MM.1S (cell line): ENCODE data around the gene ALLC.

Experiments used
- DNase-seq: peaks from one replicate; pipeline ENCODE4 v3.0.0-alpha.2; 2015
- H2AFZ ChIP-seq: fragments of 300-600 bp; sonication (generic); 2 replicates; pipeline ENCODE4 v1.6.0; 2016; ENCODE audit warnings: antibody characterized with exemption, low read length
- H3F3A ChIP-seq: fragments of 300-600 bp; sonication (generic); 2 replicates; pipeline ENCODE4 v1.6.1; 2016; ENCODE audit warnings: mild to moderate bottlenecking, antibody characterized with exemption, low read length, moderate library complexity, mixed read lengths; ENCODE audit not compliant: insufficient read depth
- H3K27ac ChIP-seq: fragments of 300-600 bp; sonication (generic); 2 replicates; pipeline ENCODE4 v1.5.1; 2016; ENCODE audit warnings: mild to moderate bottlenecking, low read length
- H3K27me3 ChIP-seq: fragments of 300-600 bp; sonication (generic); replicated peaks from 2 replicates; pipeline ENCODE4 v1.6.0; 2016; ENCODE audit warnings: low read length; ENCODE audit not compliant: insufficient read depth
- H3K36me3 ChIP-seq: fragments of 300-600 bp; sonication (generic); replicated peaks from 2 replicates; pipeline ENCODE4 v1.6.1; 2016; ENCODE audit warnings: mild to moderate bottlenecking, low read length, mixed read lengths; ENCODE audit not compliant: insufficient read depth
- H3K4me1 ChIP-seq: fragments of 300-600 bp; sonication (generic); 2 replicates; pipeline ENCODE4 v1.6.1; 2016; ENCODE audit warnings: low read length, mixed read lengths
- H3K4me2 ChIP-seq: fragments of 300-600 bp; sonication (generic); 2 replicates; pipeline ENCODE4 v1.6.0; 2016; ENCODE audit warnings: low read depth, low read length
- H3K4me3 ChIP-seq: fragments of 300-600 bp; sonication (generic); 2 replicates; pipeline ENCODE4 v1.5.1; 2016; ENCODE audit warnings: low read length, mixed read lengths
- H3K79me2 ChIP-seq: fragments of 300-600 bp; sonication (generic); 2 replicates; pipeline ENCODE4 v1.6.1; 2016; ENCODE audit warnings: mixed run types, low read length, mixed read lengths
- H3K9ac ChIP-seq: fragments of 300-600 bp; sonication (generic); 2 replicates; pipeline ENCODE4 v1.6.1; 2016; ENCODE audit warnings: low read length, mixed read lengths
- H3K9me2 ChIP-seq: fragments of 300-600 bp; sonication (generic); replicated peaks from 2 replicates; pipeline ENCODE4 v1.6.1; 2016; ENCODE audit warnings: mild to moderate bottlenecking, low read length, mixed read lengths; ENCODE audit not compliant: insufficient read depth
- H3K9me3 ChIP-seq: fragments of 300-600 bp; sonication (generic); replicated peaks from 2 replicates; pipeline ENCODE4 v1.6.1; 2016; ENCODE audit warnings: mild to moderate bottlenecking, low read length, mixed read lengths; ENCODE audit not compliant: insufficient read depth
- H4K20me1 ChIP-seq: fragments of 300-600 bp; sonication (generic); 2 replicates; pipeline ENCODE4 v1.6.1; 2016; ENCODE audit warnings: mild to moderate bottlenecking, low read length, moderate library complexity, mixed read lengths; ENCODE audit not compliant: insufficient read depth
- CTCF ChIP-seq: fragments of 300-600 bp; sonication (generic); IDR thresholded peaks from 2 replicates; pipeline ENCODE4 v1.5.1; 2016; ENCODE audit warnings: antibody characterized with exemption, low read length, mixed read lengths
- EZH2 ChIP-seq: fragments of 300-600 bp; sonication (generic); optimal IDR thresholded peaks from 2 replicates; pipeline ENCODE3; 2017; ENCODE audit warnings: low read depth, mild to moderate bottlenecking, antibody characterized with exemption, low read length, mixed read lengths
- EZH2phosphoT487 ChIP-seq: fragments of 300-600 bp; sonication (generic); IDR thresholded peaks from 2 replicates; pipeline ENCODE4 v1.6.1; 2018; ENCODE audit warnings: antibody characterized with exemption, low read length

The ALLC gene

GRCh38 chr2:3677436-3677835 lies 19.4 kb downstream of the ALLC start:
- no peaks in the 10 kb centered on the region for H3K4me1 ChIP-seq
- no peak for TF ChIP-seq CTCF
- no peak for TF ChIP-seq EZH2
- TF ChIP-seq EZH2phosphoT487 = no peak
- H3K4me3 ChIP-seq = no peak overlapping the region
- H4K20me1 ChIP-seq = no peaks in the 10 kb centered on the region
- no peak overlapping the region for H2AFZ ChIP-seq
- H3K9me3 ChIP-seq = no peaks in the 10 kb centered on the region
- no peaks in the 10 kb centered on the region for H3K36me3 ChIP-seq
- H3F3A ChIP-seq = no peaks in the 10 kb centered on the region
- no peaks in the 10 kb centered on the region for H3K79me2 ChIP-seq
- no peak overlapping the region for H3K27ac ChIP-seq
- no peaks in the 10 kb centered on the region for H3K27me3 ChIP-seq
- no peaks in the 10 kb centered on the region for H3K9me2 ChIP-seq
- H3K4me2 ChIP-seq = no peak overlapping the region
- no peak overlapping the region for H3K9ac ChIP-seq
- DNase-seq = no peak

- Histone ChIP-seq H3K4me3 (no peak overlapping the region), H3K9me2 (no peaks in the 10 kb centered on the region), H3K27ac (no peak overlapping the region), H3K27me3 (no peaks in the 10 kb centered on the region), H3K4me1 (no peaks in the 10 kb centered on the region), H3F3A (no peaks in the 10 kb centered on the region), H3K36me3 (no peaks in the 10 kb centered on the region), H3K9ac (no peak overlapping the region), H3K9me3 (no peaks in the 10 kb centered on the region), H2AFZ (no peak overlapping the region), H4K20me1 (no peaks in the 10 kb centered on the region), H3K4me2 (no peak overlapping the region), H3K79me2 (no peaks in the 10 kb centered on the region)
- DNase-seq = no peak
- TF ChIP-seq EZH2 (no peak), EZH2phosphoT487 (no peak), CTCF (no peak)
Measured at GRCh38 chr2:3678212-3678611, 20.2 kb downstream of the ALLC start.

- no peaks in the 10 kb centered on the region for H3K79me2 ChIP-seq
- TF ChIP-seq EZH2 (no peak), CTCF (no peak)
Measured at GRCh38 chr2:3679180-3679579, 21.2 kb downstream of the ALLC start.

More at GRCh38 chr2:3679180-3679579, 21.2 kb downstream of the ALLC start:
- Histone ChIP-seq H3K9me2 (no peaks in the 10 kb centered on the region), H3F3A (no peaks in the 10 kb centered on the region), H3K9me3 (no peaks in the 10 kb centered on the region), H3K27me3 (no peaks in the 10 kb centered on the region), H2AFZ (no peak overlapping the region), H3K4me1 (no peaks in the 10 kb centered on the region), H3K27ac (no peak overlapping the region), H3K4me2 (no peak overlapping the region), H3K9ac (no peak overlapping the region), H3K4me3 (no peak overlapping the region), H4K20me1 (no peaks in the 10 kb centered on the region), H3K36me3 (no peaks in the 10 kb centered on the region)
- no peak for DNase-seq
